LNCAP (cell line): ENCODE results near the gene SLC22A13.

Source experiments
- TF ChIP-seq, protein P1 (sequence below): fragments of 450-650 bp; IDR thresholded peaks from 2 replicates; pipeline ENCODE4 v1.5.1; 2017; ENCODE audit warnings: mild to moderate bottlenecking

The SLC22A13 gene

DNA sequence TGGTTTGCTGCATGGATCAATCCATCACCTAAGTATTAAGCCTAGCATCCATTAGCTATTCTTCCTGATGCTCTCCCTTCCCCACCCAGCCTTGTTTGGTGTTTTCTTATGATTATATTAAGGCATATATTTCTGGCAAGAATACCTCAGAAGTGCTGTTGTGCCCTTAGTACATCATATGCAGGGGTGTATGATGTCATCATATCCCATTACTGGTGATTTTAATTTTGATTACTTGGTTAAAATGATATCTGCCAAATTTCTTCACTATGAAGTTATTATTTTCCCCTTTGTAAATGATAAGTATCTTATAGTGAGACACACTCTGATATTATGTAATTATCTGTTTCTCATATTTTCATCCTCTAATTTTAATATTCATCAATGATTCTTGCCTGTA lies 31.9 kb downstream of the SLC22A13 start:
- TF ChIP-seq, protein P1, sequence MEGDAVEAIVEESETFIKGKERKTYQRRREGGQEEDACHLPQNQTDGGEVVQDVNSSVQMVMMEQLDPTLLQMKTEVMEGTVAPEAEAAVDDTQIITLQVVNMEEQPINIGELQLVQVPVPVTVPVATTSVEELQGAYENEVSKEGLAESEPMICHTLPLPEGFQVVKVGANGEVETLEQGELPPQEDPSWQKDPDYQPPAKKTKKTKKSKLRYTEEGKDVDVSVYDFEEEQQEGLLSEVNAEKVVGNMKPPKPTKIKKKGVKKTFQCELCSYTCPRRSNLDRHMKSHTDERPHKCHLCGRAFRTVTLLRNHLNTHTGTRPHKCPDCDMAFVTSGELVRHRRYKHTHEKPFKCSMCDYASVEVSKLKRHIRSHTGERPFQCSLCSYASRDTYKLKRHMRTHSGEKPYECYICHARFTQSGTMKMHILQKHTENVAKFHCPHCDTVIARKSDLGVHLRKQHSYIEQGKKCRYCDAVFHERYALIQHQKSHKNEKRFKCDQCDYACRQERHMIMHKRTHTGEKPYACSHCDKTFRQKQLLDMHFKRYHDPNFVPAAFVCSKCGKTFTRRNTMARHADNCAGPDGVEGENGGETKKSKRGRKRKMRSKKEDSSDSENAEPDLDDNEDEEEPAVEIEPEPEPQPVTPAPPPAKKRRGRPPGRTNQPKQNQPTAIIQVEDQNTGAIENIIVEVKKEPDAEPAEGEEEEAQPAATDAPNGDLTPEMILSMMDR, result no peak

DNA sequence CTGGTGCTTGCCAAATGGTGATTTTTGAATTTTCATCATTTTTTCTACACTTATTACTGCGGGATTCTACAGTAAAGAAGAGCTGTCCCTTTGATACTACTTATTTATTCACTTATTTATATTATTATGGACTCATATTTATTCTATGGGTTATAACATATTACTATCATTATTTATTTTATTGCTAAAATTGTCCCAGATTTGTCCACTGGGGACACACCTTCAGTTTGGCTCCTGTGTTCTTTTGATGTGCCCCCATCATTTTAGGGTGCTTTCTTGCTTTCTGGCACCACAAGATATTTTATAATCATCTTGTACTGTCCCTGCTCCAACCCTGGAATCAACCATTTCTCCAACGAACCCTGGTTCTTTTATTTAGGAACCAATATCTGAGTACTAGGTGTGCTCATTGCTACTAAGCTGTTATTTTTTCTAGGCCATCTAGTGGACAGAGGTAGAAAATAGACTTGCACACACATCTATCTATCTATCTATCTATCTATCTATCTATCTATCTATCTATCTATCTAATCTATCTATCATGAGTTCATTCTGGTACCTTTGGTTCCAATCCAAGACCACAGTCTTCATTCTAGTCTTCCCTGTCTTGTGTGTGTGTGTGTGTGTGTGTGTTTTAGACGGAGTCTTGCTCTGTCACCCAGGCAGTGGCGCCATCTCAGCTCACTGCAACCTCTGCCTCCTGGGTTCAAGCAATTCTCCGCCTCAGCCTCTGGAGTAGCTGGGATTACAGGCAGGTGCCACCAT lies 32.5 kb downstream of the SLC22A13 start:
- TF ChIP-seq, protein P1, result peak; percentile 66

DNA sequence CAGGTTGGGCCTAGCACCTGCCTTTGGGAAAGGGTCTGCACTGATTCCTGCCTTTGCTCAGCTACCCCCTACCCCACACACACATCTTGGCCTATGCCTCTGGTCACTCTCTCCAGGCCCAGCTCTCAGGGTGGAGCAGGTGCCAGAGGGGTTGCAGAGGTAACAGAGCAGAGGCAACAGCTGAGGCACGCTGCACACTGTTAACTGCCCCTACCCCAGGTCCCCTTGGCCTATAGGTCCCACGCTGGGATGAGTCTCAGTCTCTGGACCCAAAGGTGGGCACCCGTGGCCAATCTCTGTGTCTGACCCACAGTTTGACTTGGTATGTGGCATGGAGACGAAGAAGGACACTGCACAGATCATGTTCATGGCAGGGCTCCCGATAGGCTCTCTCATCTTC lies 41.3 kb downstream of the SLC22A13 start:
- TF ChIP-seq, protein P1, result no peak

DNA sequence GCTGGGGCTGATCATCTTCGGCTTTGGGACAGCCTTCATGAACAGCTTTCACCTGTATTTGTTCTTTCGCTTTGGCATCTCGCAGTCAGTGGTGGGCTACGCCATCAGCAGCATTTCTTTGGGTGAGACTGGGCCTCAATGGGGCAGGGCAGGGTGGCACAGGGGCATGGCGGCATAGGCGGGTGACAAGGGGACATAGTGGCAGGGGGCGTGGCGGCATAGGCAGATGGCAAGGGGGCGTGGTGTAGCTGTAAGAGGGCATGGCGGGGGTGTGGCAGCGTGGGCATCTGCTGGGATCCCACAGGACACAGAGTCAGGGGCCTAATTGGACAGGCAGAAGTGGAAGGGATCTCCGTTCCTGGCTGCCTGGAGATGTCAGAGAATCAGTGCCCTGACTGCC lies 42.0 kb downstream of the SLC22A13 start:
- TF ChIP-seq, protein P1, result no peak

DNA sequence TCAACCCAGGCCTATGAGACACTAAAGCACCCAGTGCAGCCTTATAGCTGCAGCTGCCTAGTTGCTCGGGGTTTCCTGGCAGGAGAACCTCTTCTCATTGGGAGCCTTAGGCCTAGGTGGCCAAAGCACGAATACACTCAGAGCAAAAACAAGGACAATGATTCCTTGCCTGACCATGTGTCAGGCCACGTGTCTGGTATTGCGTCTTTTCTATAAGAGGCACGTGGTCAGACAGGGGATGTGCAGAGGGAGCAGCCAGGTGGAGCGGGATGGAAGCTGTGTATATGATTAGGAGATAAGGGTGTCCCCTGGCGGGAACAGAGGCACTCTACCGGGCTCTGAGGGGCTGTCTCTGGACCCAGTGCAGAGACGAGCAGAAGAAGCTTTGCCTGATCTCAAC lies 42.8 kb downstream of the SLC22A13 start:
- TF ChIP-seq, protein P1, result no peak

DNA sequence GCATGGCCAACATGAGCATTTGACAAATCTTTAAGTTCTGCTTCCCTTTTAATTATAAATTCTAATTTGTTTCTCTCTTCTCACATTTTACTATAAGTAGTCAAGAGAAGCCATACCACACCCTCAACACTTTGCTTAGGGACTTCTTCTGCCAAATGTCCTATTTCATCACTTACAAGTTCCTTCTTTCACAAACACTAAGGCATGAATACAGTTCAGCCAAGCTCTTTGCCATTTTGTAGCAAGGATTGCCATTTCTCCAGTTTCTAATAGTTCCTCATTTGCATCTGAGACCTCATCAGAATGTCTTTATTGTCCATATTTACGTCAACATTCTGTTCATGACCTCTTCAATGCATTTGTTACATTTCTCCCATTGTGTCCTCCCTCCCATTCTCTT lies 45.9 kb downstream of the SLC22A13 start:
- TF ChIP-seq, protein P1, result no peak

DNA sequence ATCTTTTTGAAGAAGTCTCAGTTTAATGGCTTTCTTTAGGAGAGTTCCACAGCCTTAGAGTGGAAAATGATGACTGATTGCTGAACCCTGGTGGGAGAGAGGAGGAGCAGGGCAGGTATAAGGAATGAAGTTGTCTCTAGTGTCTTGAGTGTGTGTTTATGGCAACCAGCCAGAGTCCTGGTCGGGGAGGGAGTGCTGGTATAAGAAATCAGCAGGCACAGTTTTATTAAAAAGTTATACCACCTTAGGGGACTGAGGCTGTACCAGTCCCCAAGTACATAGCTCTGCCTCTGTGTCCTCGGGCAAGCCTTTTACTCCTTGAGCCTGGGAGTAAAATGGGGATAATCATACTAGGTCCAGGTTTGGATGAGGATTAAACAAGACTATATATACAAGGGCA lies 46.3 kb downstream of the SLC22A13 start:
- TF ChIP-seq, protein P1, result no peak

DNA sequence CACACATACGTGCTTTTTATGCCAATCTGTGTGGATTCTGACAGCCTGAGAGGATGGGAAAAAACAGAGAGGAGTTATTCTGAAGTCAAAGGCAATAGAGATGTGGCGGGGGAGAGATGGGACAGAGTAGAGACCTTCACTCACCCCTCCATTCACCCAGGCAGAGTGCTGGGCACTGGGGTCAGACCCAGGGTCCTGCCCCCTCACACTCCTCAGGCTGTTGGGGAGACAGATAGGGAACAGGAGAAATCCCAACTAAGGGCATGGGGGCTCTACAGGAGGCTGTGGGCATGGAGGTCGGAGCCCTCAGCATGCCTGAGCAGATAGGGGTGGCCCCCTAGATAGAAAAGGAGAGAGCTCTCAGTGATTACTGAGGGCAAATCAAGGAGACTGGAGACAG lies 46.7 kb downstream of the SLC22A13 start:
- TF ChIP-seq, protein P1, result no peak
